Activated CD4-positive, alpha-beta T cell treated with anti-CD3 and anti-CD28 coated beads, Interleukin-2, amount 50 U/mL, for 24 hours (primary cell): Measurements from ENCODE around the gene BPHL.
"Not testable (repeated sequence)": the region's sequence is repeated elsewhere in the genome, so short reads cannot be mapped to it uniquely, and the experiment has no call there.

Experiments
- DNase-seq, 2 donors: peaks; one replicate each; pipeline ENCODE4 v3.0.0-alpha.2; 2020; ENCODE audit warnings: low read depth in 1 of 2, low spot score in 1 of 2

Gene BPHL

GRCh38 chr6:3118353-3119039 lies at the start of gene BPHL:
Gene BPHL, plus strand, starts transcription at chr6:3118711. Its CDS starts 30 bp downstream, at chr6:3118741.
- DNase-seq = peak; percentile 99

GRCh38 chr6:3071568-3071967 lies 46.9 kb upstream of the BPHL start:
- DNase-seq = no peak

- DNase-seq = no peak
Observed at GRCh38 chr6:3072798-3073197, 45.7 kb upstream of the BPHL start.

GRCh38 chr6:3073382-3073781 lies 45.1 kb upstream of the BPHL start:
- DNase-seq = no peak

GRCh38 chr6:3075772-3076113 lies 42.8 kb upstream of the BPHL start:
- no peak for DNase-seq

GRCh38 chr6:3076320-3076719 lies 42.2 kb upstream of the BPHL start:
- DNase-seq = no peak

GRCh38 chr6:3077430-3077829 lies 41.1 kb upstream of the BPHL start:
- no peak for DNase-seq

GRCh38 chr6:3078952-3079351 lies 39.6 kb upstream of the BPHL start:
- DNase-seq = not testable (repeated sequence)

- no peak for DNase-seq
Observed at GRCh38 chr6:3079682-3080081, 38.8 kb upstream of the BPHL start.

- no peak for DNase-seq
Observed at GRCh38 chr6:3081960-3082359, 36.6 kb upstream of the BPHL start.

GRCh38 chr6:3085074-3085473 lies 33.4 kb upstream of the BPHL start:
- no peak for DNase-seq

GRCh38 chr6:3086282-3086946 lies 32.1 kb upstream of the BPHL start:
- DNase-seq = no peak

- no peak for DNase-seq
Observed at GRCh38 chr6:3088446-3088845, 30.1 kb upstream of the BPHL start.

- DNase-seq = no peak
Observed at GRCh38 chr6:3088968-3089367, 29.5 kb upstream of the BPHL start.

GRCh38 chr6:3090013-3090412 lies 28.5 kb upstream of the BPHL start:
- no peak for DNase-seq

- no peak for DNase-seq
Observed at GRCh38 chr6:3094815-3095214, 23.7 kb upstream of the BPHL start.

- no peak for DNase-seq
Observed at GRCh38 chr6:3102875-3103274, 15.6 kb upstream of the BPHL start.

- no peak for DNase-seq
Observed at GRCh38 chr6:3108746-3109414, 9.6 kb upstream of the BPHL start.

- DNase-seq = no peak
Observed at GRCh38 chr6:3109761-3110160, 8.8 kb upstream of the BPHL start.

- DNase-seq = no peak
Observed at GRCh38 chr6:3114377-3114776, 4.1 kb upstream of the BPHL start.

- DNase-seq = no peak
Observed at GRCh38 chr6:3117912-3118352, 579 bp upstream of the BPHL start.

GRCh38 chr6:3119040-3119723 lies 671 bp downstream of the BPHL start:
- DNase-seq = no peak
